ENCODE data around the gene CNTN5. TPM values are rescaled to one million over a fixed set of nuclear protein-coding genes. Genes with fewer than 3 reads are reported as not detected.

CNTN5 gene
- total and polyA plus RNA-seq, 2 donors, result 0.07 to 0.14 TPM

GRCh38 chr11:100396266-100396665, 1375.5 kb downstream of the CNTN5 start:
- no peak for DNase-seq (ENCODE audit: low read depth in 6 of 9, low spot score in 9 of 9)
- Histone ChIP-seq H3K27me3 (ENCODE audit: control insufficient read depth in 2 of 2, insufficient read depth in 1 of 2, low read length in 1 of 2) (no peaks in the 10 kb centered on the region), H3K9me3 (ENCODE audit: control insufficient read depth in 2 of 2, insufficient read depth in 1 of 2, low read length in 1 of 2) (no peaks in the 10 kb centered on the region), H3K4me1 (ENCODE audit: control insufficient read depth in 2 of 2, insufficient read depth in 2 of 2, low read length in 2 of 2) (no peaks in the 10 kb centered on the region), H3K27ac (ENCODE audit: low read depth in 1 of 2, low read length in 1 of 2) (no peak overlapping the region), H3K4me3 (ENCODE audit: low read length in 2 of 2) (no peak overlapping the region), H3K36me3 (ENCODE audit: control insufficient read depth in 2 of 2, insufficient read depth in 2 of 2, low read length in 1 of 2) (no peaks in the 10 kb centered on the region)
- WGBS, result 38% methylated on average over 3 of the region's 3 CpGs

- no peaks in the 10 kb centered on the region for H3K9me3 ChIP-seq (ENCODE audit: control insufficient read depth in 2 of 2, insufficient read depth in 1 of 2, low read length in 1 of 2)
- H3K4me1 ChIP-seq (ENCODE audit: control insufficient read depth in 2 of 2, insufficient read depth in 2 of 2, low read length in 2 of 2), result no peaks in the 10 kb centered on the region
- H3K27ac ChIP-seq (ENCODE audit: low read depth in 1 of 2, low read length in 1 of 2), result no peak overlapping the region
- no peak overlapping the region for H3K4me3 ChIP-seq (ENCODE audit: low read length in 2 of 2)
- H3K27me3 ChIP-seq (ENCODE audit: control insufficient read depth in 2 of 2, insufficient read depth in 1 of 2, low read length in 1 of 2), result no peaks in the 10 kb centered on the region
- WGBS, result 90% methylated on average over 3 of the region's 3 CpGs
- no peaks in the 10 kb centered on the region for H3K36me3 ChIP-seq (ENCODE audit: control insufficient read depth in 2 of 2, insufficient read depth in 2 of 2, low read length in 1 of 2)
- DNase-seq (ENCODE audit: low read depth in 6 of 9, low spot score in 9 of 9), result no peak
Measured at GRCh38 chr11:100397401-100397800, 1376.7 kb downstream of the CNTN5 start.

GRCh38 chr11:100403816-100404215, 1383.1 kb downstream of the CNTN5 start:
- H3K36me3 ChIP-seq (ENCODE audit: control insufficient read depth in 2 of 2, insufficient read depth in 2 of 2, low read length in 1 of 2), result no peaks in the 10 kb centered on the region
- H3K27me3 ChIP-seq (ENCODE audit: control insufficient read depth in 2 of 2, insufficient read depth in 1 of 2, low read length in 1 of 2), result no peaks in the 10 kb centered on the region
- WGBS, result 52% methylated on average over 2 of the region's 2 CpGs
- DNase-seq (ENCODE audit: low read depth in 6 of 9, low spot score in 9 of 9), result no peak
- H3K4me1 ChIP-seq (ENCODE audit: control insufficient read depth in 2 of 2, insufficient read depth in 2 of 2, low read length in 2 of 2), result no peaks in the 10 kb centered on the region
- H3K27ac ChIP-seq (ENCODE audit: low read depth in 1 of 2, low read length in 1 of 2), result no peak overlapping the region
- no peak overlapping the region for H3K4me3 ChIP-seq (ENCODE audit: low read length in 2 of 2)
- H3K9me3 ChIP-seq (ENCODE audit: control insufficient read depth in 2 of 2, insufficient read depth in 1 of 2, low read length in 1 of 2), result peaks cover 0 to 4% of the 10 kb centered on the region in 2 donors

- Histone ChIP-seq H3K27ac (ENCODE audit: low read depth in 1 of 2, low read length in 1 of 2) (no peak overlapping the region), H3K36me3 (ENCODE audit: control insufficient read depth in 2 of 2, insufficient read depth in 2 of 2, low read length in 1 of 2) (no peaks in the 10 kb centered on the region), H3K4me3 (ENCODE audit: low read length in 2 of 2) (no peak overlapping the region), H3K4me1 (ENCODE audit: control insufficient read depth in 2 of 2, insufficient read depth in 2 of 2, low read length in 2 of 2) (no peaks in the 10 kb centered on the region), H3K9me3 (ENCODE audit: control insufficient read depth in 2 of 2, insufficient read depth in 1 of 2, low read length in 1 of 2) (peaks cover 0 to 4% of the 10 kb centered on the region in 2 donors), H3K27me3 (ENCODE audit: control insufficient read depth in 2 of 2, insufficient read depth in 1 of 2, low read length in 1 of 2) (no peaks in the 10 kb centered on the region)
- no peak for DNase-seq (ENCODE audit: low read depth in 6 of 9, low spot score in 9 of 9)
- 81% methylated on average over 10 of the region's 10 CpGs for WGBS
Measured at GRCh38 chr11:100404907-100405306, 1384.2 kb downstream of the CNTN5 start.

Measured in thymus (tissue), 11 donors.